Measurements from ENCODE around the gene CRISP3. TPM values are rescaled to one million over a fixed set of nuclear protein-coding genes. Genes with fewer than 3 reads are reported as not detected.

The CRISP3 gene
- not detected in 2 replicates for total RNA-seq

GRCh38 chr6:49744259-49744658 is at the start of gene CRISP3:
TSS of gene CRISP3 (minus strand) at chr6:49744388. CDS start at chr6:49744367, 21 bp downstream.

DNA sequence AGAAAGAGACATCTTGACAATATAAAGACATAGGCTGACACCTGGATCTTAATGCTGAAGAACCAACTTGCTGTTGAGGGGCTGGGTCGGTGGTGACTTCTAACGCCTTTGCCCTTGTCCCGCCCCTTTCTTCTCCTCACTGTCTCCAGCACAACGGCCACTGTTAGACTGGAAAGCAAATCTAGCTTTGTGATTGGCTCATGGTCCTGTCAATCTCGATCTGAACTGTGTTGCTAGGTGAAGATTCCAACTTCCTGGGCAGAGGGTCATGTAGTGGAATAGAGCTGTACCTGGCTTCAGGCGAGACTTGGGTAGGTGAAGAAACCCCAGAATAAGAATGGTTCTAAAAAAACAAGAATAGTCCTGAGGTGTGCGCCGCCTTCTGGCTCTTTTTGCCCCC is 43.0 kb upstream of the CRISP3 start, which contains the start of gene PGK2:
Gene PGK2, minus strand, starts transcription at position 110 of the 400 bp plus-strand sequence. Its CDS starts 98 bp downstream, at position 12.

GRCh38 chr6:49713346-49713745 is 30.8 kb downstream of the CRISP3 start, which contains the start of gene CRISP2:
TSS of gene CRISP2 (minus strand) at chr6:49713543. CDS start at chr6:49709196, 4,347 bp downstream.

Other genes with a start within 250 kb of the CRISP3 start
- not detected in 2 replicates for gene GLYATL3, start 244.5 kb downstream of the CRISP3 start, total RNA-seq
- 1.6 and 2.0 TPM in 2 replicates for gene C6orf141, start 193.7 kb downstream of the CRISP3 start, total RNA-seq
- not detected in 2 replicates for gene RHAG, start 107.5 kb downstream of the CRISP3 start, total RNA-seq
- gene CRISP2, start 30.8 kb downstream of the CRISP3 start, total RNA-seq: not detected in 2 replicates
- not detected in 2 replicates for gene PGK2, start 42.9 kb upstream of the CRISP3 start, total RNA-seq
- gene CRISP1, start 122.1 kb upstream of the CRISP3 start, total RNA-seq: not detected in 2 replicates
- not detected in 2 replicates for gene DEFB114, start 219.8 kb upstream of the CRISP3 start, total RNA-seq
- not detected in 2 replicates for gene DEFB113, start 225.2 kb upstream of the CRISP3 start, total RNA-seq

All from bronchus fibroblast of lung (primary cell).